GM18868 (cell line): ENCODE measurements around the gene ARID5A.
"Not testable (repeated sequence)": the region's sequence is repeated elsewhere in the genome, so short reads cannot be mapped to it uniquely, and the experiment has no call there.

Experiments used
- ATAC-seq: cut with Tn5 transposase; IDR thresholded peaks from one replicate; pipeline ENCODE4 v1.9.1; 2021; ENCODE audit warnings: mild to moderate bottlenecking, moderate library complexity; ENCODE audit not compliant: unreplicated experiment

The ARID5A gene

DNA sequence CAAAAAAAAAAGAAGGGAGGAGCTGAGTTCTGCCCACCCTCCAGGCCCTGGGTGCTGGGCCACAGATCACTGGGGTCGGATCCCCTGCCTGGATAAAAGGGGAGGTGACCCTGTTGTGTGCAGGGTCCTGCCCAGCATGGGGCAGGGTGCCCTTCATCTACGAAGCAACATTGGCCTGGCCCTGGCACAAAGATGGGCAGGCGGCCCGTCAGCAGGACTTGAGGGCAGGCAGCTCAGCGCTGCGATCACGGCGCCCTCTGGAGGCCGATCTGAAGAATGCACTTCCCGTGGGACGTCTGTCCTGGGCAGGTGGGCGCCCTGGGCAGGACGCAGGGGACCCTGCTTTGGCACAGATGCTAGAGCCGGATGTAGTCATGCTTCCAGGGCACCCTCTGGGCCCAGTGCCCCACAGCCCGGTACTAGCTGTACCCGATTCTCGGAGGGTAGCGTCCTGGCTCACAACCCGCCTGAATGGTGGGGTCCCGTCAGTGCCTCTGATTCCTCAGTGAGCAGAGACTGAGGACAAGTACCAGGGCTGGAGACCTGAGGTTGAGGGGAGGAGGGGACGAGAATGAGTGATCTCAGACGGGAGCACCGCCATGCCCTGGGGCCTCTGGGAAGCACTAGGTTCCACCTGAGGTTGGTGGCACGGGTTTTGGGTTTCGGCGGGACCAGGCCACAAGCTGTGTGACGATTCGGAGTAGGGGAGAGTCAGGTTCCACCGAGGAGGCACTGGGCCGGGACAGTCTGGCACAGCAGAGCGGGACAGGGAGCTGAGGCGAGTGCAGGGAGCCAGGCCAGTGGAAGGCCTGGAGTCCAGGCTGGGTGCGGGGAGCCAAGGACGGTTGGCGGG is 18.0 kb downstream of the ARID5A start:
- no peak for ATAC-seq

DNA sequence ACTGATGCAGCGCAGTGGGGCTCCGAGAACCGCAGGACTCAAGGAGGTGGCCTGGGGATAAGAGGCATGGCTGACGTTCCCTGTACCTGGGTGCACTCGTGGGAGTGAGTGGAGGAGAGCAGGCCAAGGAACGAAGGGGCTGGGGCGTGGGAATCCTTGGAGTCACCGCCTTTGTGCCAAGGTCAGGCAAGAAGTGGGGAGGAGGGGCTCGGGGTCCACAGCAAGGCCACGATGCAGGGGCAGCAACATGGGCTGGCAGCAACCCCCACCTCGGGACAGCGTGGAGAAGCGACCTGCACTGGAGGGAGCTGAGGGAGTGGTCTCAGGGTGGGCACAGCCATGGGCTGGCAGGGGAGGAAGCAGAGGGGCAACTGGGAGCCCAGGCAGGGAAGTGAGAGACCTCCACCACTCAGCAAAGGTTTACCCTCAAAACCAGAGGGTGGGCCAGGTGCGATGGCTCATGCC is 18.6 kb downstream of the ARID5A start:
- no peak for ATAC-seq

DNA sequence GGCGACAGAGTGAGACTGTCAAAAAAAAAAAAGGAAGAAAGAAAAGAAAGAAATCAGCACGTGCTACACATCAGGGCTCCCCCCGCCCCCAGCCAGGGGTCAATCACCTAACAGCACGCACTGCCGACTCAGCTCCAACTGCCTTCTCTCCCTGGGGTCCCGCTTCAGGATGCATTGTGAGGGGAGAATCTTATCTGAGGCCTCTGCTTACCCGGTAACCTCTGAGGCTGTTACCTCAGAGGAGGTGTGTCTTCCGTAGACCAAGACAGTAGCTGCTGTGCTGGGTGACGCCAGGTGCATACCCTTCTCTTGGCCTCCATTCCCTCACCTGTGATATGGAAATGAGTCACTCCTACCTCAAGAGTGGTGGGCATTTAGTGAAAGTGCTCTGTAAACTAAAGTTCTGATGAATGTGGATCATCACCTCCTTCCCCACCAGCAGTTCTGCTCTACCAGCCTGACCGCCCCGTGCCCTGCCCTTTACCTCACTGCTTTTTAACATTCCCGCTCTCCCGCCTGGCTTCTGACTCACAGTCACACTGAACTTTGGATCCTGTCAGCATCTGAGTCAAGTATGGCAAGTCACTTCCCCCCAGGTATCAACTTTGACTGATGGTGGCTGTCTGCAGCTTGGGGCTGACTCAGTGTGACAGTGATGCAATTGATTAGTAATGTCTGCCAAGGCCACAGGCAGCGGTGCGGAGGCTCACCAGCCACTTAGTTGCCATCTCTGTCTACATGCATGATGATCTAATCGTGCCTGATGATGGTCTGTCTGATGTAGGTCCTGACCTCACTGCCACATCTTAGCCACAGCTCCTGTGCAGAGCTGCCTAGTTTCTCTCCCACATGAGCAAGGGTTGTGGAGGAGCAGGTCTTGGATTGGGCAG is 20.1 kb downstream of the ARID5A start:
- ATAC-seq, result no peak

DNA sequence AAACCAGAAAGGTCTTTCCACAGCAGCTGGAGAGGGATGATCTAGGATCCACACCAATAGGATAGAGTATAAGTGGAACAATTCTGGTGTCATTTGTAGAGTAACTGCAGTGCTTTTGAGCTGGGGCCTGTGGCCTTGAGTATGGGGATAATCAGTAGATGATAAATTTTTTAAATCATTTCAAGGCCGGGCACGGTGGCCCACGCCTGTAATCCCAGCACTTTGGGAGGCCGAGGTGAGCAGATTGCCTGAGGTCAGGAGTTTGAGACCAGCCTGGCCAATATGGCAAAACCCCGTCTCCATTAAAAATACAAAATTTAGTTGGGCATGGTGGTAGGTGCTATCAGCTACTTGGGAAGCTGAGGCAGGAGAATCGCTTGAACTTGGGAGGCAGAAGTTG is 20.9 kb downstream of the ARID5A start:
- ATAC-seq, result not testable (repeated sequence)

DNA sequence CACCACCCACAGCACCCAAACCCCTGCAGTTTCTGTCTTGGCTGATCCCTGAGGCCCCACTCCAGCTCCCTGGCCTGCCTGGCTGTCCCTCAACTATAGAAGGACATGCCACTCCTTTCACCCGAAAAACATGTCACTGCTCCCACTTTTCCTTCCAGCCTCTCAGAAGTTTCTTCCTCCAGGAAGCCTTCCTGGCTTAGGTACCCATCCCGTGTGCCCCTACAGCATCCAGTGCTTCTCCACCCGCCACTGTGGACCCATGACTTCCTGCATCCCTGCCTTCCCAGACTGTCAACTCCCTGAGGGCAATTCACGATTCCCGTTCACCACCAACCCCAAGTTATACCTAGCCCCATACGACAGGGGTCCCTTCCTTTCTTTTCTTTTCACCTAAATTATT is 21.5 kb downstream of the ARID5A start:
- no peak for ATAC-seq

DNA sequence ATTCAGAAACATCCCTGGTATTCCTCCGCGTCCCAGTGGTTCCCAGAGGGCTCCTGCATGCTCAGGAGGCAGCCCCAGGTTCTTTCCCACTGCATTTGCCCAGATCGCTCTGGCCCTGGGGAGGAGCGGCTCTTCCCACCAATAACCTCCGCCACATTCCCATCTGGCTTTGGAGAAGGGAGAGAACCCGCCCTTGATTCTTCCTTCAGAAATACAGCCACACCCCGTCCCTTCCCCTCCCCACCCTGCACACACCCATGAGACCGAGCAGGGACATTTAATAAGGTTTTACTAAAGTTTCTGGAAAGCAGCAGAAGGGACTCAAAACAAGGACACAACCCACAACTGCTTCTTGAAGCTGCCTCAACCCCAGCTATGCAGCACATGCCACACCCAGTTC is 21.9 kb downstream of the ARID5A start:
- no peak for ATAC-seq

DNA sequence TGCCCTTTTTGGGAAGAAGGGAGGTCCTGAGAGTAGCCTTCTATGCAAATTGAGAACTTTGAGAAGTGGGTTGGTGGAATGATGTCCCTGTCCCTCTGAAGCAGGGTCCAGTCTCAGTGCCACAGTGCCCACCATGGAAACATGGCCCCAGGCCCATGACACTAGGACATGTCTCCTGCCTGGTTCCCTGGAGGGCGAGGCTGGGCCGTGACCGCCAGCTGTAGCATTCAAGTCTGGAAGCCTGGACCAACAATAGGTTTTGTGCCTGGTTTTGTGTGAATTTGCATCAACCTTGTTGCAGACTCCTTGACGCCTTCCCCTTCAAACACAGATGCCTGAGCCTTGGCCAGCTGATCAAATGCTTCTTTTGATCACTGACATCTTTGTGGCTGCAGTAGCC is 27.5 kb downstream of the ARID5A start:
- ATAC-seq, result no peak

DNA sequence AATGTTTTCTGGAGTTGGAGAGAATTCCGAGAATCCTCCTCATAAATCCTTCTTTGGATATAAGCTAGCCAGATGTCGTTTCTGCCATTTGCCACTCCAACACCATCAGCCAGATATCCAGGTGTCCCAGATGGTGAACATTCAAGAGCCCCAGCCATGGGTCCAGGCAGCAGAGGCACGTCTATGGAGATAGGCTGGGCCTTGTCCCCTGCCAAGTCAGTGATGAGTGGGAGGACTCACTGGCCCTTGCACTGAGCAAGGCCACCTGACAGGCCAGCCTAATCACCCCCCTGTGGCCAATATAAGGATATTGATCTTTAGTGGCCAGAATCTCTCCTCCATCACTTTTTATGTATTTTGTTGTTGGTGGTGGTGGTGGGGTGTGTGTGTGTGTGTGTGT is 28.0 kb downstream of the ARID5A start:
- no peak for ATAC-seq

DNA sequence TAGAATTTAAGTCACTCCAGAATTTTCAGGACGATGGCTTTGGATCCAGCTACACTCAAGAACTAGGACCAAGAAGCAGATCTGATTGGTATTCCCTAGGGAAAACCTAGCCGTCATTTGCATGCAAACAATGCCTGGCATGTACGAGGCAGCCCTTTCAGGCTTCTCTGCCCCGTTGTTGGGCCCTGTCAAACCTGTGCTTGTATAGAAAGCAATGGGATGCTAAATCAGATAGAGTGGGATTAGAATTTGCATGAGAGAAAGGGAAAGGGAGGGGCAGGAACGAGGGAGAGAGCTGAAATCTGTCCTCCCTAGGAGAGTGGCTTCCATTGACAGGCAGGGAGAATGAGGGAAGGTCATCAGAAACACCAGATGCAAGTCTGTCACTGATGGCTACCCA is 28.6 kb downstream of the ARID5A start:
- no peak for ATAC-seq

DNA sequence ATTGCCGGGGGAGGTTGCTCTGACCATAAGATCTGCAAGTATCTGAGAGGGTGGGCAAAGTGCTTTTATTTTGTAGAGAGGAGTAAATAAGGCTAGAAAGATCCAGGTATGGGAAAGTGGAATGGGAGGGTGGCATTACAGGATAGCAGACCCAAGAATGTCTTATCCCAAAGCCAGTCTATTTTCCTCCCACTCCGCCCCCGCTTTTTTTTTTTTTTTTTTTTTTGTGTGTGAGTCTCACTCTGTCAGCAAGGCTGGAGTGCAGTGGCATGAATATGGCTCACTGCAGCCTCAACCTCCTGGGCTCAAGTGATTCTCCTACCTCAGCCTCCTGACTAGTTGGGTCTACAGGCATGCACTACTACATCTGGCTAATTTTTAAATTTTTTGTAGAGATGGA is 31.5 kb downstream of the ARID5A start:
- ATAC-seq, result no peak

DNA sequence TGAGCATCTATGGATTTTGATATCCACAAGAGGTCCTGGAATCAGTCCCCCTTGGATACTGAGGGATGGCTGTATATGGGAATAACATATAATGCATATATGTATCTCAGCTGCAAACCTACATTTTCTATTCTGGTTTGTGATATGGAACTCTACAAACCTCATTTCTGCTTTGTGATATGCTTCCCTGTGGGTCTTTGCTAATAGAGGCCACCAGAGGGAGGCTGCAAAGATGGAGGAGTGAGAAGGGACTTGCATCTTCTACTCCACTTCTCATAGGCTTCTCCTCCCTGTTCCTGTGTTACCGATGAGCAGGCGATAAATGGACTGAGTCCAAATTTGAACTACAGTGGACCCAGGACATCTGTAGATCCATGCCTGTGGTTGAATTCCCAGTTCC is 37.8 kb downstream of the ARID5A start:
- no peak for ATAC-seq

DNA sequence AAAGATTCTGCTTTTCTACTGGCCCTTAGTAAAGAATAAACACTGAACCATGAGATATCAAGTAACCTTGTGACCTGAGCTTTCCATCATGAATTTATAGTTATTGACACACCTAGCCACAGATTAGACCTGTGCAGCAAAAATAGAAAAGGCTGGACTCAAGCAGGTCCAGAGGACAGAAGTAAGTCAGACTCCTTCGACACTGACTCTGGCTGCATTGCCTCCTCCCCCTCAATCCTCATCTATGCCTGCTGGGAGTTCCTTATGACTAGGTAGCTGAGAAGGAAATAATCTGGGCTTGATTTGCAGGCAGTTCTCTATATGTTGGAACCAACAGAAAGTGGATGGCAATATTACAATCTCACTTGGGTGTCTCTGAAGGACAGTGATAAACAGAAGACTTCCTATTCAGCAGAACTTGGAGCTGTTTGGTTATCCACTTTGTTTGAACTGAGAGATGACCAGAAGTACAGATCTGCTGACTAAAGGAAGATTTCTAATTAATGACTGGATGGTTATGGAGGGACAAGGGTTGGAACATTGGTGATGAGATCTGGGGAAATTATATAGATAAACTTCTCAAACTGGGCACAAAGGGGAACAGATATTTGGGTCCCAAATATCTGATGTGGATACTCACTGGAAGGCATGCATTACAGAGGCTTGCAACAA is 39.4 kb downstream of the ARID5A start:
- ATAC-seq, result no peak

DNA sequence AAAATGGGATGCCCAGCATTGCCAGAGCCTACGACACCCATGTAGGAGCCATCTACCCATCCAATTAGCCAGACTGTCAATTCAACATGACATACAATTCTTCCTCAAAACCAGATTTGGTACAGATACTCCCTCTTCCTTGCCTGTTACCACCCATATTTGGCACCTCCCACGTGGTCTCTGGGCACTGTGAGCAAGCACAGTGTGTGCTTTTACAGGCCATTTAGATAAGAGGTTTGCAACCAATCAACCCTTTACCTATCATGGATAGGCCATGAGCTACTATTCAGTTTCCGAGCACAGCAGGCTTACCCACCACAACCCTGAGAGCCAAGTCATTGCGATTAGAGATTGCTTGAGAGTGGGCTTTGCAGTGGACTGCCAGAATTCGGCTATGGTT is 40.9 kb downstream of the ARID5A start:
- ATAC-seq, result no peak

DNA sequence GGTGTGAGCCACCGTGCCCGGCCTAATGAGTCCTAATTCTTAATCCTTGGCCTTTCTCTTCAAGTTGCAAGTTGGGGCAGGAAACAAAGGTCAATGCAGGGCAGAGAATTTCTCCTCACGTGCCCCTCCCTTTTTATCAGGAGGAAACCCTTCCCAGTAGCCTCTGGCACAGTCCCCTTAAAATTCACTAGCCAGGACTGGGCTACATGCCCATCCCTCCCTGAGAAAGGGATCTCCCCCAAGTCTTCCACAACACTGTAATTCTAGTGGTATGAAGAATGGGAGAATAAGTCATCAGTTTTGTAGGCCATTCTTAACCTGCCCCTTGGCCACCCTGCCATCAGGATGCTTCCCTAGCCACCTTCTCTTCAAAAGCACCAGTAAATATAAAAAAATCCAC is 42.2 kb downstream of the ARID5A start:
- ATAC-seq, result no peak

DNA sequence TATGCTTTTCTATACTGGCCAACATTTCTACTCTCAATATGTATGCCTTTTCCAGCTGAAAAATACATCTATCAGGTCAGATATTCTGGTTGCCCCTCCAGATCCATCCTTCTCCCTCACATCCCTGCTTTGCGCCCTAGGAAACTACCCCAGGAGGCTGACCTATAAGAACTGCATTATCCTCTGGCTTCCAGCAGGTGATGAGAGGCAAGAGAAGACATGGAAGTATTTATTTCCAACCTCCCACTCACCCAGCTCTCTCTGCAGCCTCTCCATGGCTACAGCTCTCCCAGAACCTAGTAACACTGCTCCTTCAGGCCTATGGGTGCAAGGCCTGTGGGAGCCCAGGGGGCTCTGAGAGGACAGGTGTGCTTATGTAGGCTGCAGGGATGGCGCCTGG is 42.9 kb downstream of the ARID5A start:
- ATAC-seq, result no peak

DNA sequence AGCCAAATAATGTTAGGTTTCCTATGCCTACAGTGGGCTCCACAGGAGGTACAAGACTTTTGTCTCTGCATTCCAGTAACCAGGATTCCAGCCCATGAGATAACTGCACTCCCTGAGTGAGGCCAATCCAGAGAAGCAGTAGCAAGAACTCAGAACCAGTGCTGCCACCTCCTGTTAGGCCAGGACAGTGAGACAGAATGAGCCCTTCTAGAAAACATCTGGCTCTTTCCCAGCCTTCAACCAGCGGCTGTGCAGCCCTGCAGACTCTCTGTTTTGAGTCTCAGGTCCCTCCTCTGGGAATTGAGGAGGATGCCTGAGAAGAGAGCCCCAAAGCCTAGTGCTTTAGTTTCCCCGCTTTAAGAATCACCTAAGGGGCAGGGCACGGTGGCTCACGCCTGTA is 44.2 kb downstream of the ARID5A start:
- no peak for ATAC-seq

DNA sequence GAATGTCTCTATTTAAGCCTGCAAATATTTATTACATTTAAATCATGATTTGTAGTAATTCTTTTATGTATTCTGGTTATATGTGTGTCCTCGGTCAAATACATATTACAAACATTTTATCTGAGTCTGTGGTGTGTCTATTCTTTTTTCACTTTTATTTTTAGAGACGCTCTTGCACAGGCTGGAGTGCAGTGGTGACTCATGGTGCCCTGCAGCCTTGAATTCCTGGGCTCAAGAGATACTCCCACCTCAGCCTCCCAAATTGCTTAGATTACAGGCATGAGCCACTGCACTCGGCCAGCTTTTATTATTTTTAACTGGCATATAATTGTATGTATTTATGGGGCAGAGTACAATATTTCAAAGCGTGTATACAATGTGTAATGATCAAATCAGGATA is 47.5 kb downstream of the ARID5A start:
- ATAC-seq, result no peak

DNA sequence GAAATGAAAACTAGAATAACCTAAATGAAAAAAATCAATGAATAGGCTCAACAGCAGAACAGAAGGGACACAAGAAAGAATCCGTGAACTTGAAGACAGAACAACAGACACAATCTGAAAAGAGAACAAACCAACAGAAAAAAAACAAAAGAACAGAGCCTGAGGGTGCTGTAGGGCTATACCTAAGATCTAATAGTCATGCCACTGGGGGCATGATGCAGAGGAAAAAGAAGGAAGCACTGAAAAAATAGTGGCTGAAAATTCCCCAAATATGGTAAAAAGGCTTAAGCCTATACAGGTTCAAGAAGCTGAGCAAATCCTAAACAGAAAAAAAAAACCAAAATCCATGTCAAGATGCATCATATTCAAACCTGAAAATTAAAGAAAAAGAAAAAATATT is 51.3 kb downstream of the ARID5A start:
- no peak for ATAC-seq

DNA sequence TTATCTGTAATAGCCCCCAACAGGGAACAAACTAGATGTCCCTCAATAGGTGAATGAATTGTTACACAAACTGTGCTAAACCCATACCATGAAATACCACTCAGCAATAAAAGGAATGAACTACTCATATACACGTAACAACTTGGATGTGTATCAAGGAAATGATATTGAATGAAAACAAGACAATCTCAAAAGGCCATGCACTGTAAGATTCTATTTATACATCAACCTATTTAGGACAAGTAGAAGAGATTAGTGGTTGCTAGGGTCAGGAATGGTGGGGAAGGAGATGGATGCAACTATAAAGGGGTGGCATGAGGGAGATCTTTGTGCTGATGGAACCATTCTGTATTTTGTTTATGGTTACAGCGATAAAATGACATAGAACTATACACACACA is 54.5 kb downstream of the ARID5A start:
- no peak for ATAC-seq

DNA sequence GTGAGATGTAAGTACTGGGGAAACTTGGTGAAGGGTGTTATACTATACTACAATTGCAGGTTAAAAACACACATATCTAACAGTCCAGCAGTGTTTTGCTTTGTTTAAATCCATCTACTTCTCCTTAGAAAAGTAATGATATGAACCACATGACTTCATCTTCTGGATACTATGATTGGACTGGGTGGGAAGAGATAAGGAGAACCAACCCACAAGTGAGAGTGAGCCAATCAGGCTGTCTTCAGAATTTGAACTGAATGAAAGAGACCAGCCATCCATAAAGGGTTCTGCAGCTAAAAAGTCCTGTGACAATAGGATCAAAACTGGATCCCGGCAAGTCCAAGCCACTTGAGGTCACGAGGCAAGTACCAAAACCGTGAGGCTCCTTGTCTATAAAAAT is 54.9 kb downstream of the ARID5A start:
- no peak for ATAC-seq

DNA sequence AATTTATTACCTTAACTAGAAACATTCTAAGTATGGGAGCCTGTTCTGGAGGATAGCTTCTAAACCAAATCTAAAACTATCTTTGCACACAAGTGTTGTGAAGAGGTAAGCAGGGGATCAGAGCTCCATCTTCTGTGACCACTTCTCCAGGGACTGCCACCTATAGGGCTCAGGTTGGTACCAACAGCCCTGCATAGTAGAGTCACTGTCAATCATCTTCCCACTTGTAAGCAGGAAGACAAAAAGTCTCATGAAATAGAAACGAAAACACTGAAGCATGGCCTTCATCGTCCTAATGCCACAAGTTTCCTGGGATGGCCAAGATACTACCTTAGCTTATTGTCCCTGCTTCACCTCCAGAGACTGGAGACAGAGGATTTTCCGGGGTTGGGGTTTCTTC is 57.7 kb downstream of the ARID5A start:
- no peak for ATAC-seq
